CD14-positive monocyte (primary cell): ENCODE results near the gene MYL10. TPM values are rescaled to one million over a fixed set of nuclear protein-coding genes. Genes with fewer than 3 reads are reported as not detected.

Source experiments
- DNase-seq, 3 donors: peaks; one replicate each; pipeline ENCODE4 v3.0.0-alpha.2; 2011 to 2022
- H2AFZ ChIP-seq: 2 replicates; pipeline ENCODE4 v1.6.0; 2012; ENCODE audit warnings: mild to moderate bottlenecking, low read depth, low read length, inconsistent platforms; ENCODE audit not compliant: insufficient read depth, poor library complexity, severe bottlenecking
- H3K27ac ChIP-seq, 2 donors: 1 replicate in 1 of 2; 2 replicates in 1 of 2; pipeline ENCODE4 v1.5.1; 2012 to 2013; ENCODE audit warnings: low read length in 2 of 2, control low read depth in 1 of 2, inconsistent platforms in 1 of 2, low read depth in 1 of 2, mild to moderate bottlenecking in 1 of 2
- H3K27me3 ChIP-seq, 2 donors: one replicate each; pipeline versions ENCODE4 v1.6.0 to v1.6.1; 2011 to 2013; ENCODE audit warnings: low read length in 2 of 2; ENCODE audit not compliant: control insufficient read depth in 2 of 2, insufficient read depth in 2 of 2
- H3K36me3 ChIP-seq, 2 donors: replicated peaks in 1 of 2; 1 replicate in 1 of 2; 2 replicates in 1 of 2; pipeline versions ENCODE4 v1.5.1 to v1.6.1; 2012 to 2013; ENCODE audit warnings: low read length in 2 of 2, control low read depth in 1 of 2, inconsistent platforms in 1 of 2, mild to moderate bottlenecking in 1 of 2; ENCODE audit not compliant: insufficient read depth in 2 of 2, control insufficient read depth in 1 of 2
- H3K4me1 ChIP-seq, 2 donors: 1 replicate in 1 of 2; 2 replicates in 1 of 2; pipeline versions ENCODE4 v1.5.1 to v1.6.1; 2012 to 2013; ENCODE audit warnings: low read length in 2 of 2, control low read depth in 1 of 2, inconsistent platforms in 1 of 2, mild to moderate bottlenecking in 1 of 2, moderate library complexity in 1 of 2; ENCODE audit not compliant: insufficient read depth in 2 of 2, control insufficient read depth in 1 of 2
- H3K4me2 ChIP-seq: replicated peaks from 2 replicates; pipeline ENCODE3; 2012; ENCODE audit warnings: low read length, moderate library complexity, mild to moderate bottlenecking; ENCODE audit not compliant: poor library complexity, severe bottlenecking; ENCODE audit errors: extremely low read depth
- H3K4me3 ChIP-seq, 3 experiments: fragments of 200-600 bp in 1 of 3; sonication (generic) in 1 of 3; replicated peaks in 1 of 3; 1 replicate in 2 of 3; 2 replicates in 1 of 3; pipeline ENCODE4 v1.5.1; 2011 to 2013; ENCODE audit warnings: low read length in 3 of 3, mild to moderate bottlenecking in 3 of 3, control low read depth in 2 of 3, low read depth in 2 of 3, inconsistent platforms in 1 of 3, moderate library complexity in 1 of 3
- H3K79me2 ChIP-seq: 2 replicates; pipeline ENCODE4 v1.6.0; 2012; ENCODE audit warnings: mild to moderate bottlenecking, control low read depth, inconsistent platforms, low read length, moderate library complexity; ENCODE audit not compliant: insufficient read depth
- H3K9ac ChIP-seq: 2 replicates; pipeline ENCODE4 v1.6.0; 2017; ENCODE audit warnings: low read length, mild to moderate bottlenecking; ENCODE audit not compliant: insufficient read depth, poor library complexity, severe bottlenecking
- H3K9me3 ChIP-seq, 2 donors: replicated peaks in 1 of 2; 1 replicate in 1 of 2; 2 replicates in 1 of 2; pipeline versions ENCODE4 v1.5.1 to v1.6.1; 2012 to 2013; ENCODE audit warnings: low read length in 2 of 2, control low read depth in 1 of 2; ENCODE audit not compliant: control insufficient read depth in 1 of 2, insufficient read depth in 1 of 2
- H4K20me1 ChIP-seq: 2 replicates; pipeline ENCODE4 v1.6.0; 2012; ENCODE audit warnings: mild to moderate bottlenecking, low read length, control low read depth, moderate library complexity; ENCODE audit not compliant: insufficient read depth
- H3K27ac Mint-ChIP-seq, 7 donors: one replicate each; pipeline ENCODE4 v1.8.0; 2020; ENCODE audit warnings: mild to moderate bottlenecking in 7 of 7, mixed read lengths in 7 of 7, moderate library complexity in 6 of 7, inconsistent platforms in 2 of 7
- H3K27me3 Mint-ChIP-seq, 3 donors: one replicate each; pipeline ENCODE4 v1.8.0; 2021 to 2022; ENCODE audit warnings: low read depth in 3 of 3, mild to moderate bottlenecking in 3 of 3, mixed read lengths in 3 of 3, moderate library complexity in 3 of 3, inconsistent platforms in 1 of 3
- H3K36me3 Mint-ChIP-seq, 2 donors: one replicate each; pipeline ENCODE4 v1.8.0; 2020; ENCODE audit warnings: mixed read lengths in 2 of 2, inconsistent platforms in 1 of 2, mild to moderate bottlenecking in 1 of 2
- H3K4me1 Mint-ChIP-seq: one replicate; pipeline ENCODE4 v1.8.0; 2020; ENCODE audit warnings: mild to moderate bottlenecking, mixed read lengths
- H3K4me3 Mint-ChIP-seq, 2 donors: one replicate each; pipeline ENCODE4 v1.8.0; 2020; ENCODE audit warnings: mild to moderate bottlenecking in 2 of 2, mixed read lengths in 2 of 2, moderate library complexity in 1 of 2
- H3K9me3 Mint-ChIP-seq, 7 donors: one replicate each; pipeline ENCODE4 v1.8.0; 2020 to 2022; ENCODE audit warnings: mixed read lengths in 7 of 7, mild to moderate bottlenecking in 6 of 7, moderate library complexity in 6 of 7, inconsistent platforms in 2 of 7
- CTCF ChIP-seq: fragments of 200-600 bp; IDR thresholded peaks from one replicate; pipeline ENCODE4 v1.8.0; 2022; ENCODE audit warnings: antibody characterized with exemption, mild to moderate bottlenecking
- WGBS: methylation state at CpG from one replicate; pipeline ENCODE4 v1.1.5; 2013; ENCODE audit warnings: missing lambda C conversion rate; ENCODE audit not compliant: insufficient coverage; 5-methylcytosine and 5-hydroxymethylcytosine counted together
- intact Hi-C, 2 donors: fragments of 100-400 bp; cut with micrococcal nuclease; formaldehyde crosslinking; loops; one replicate each; pipeline versions ENCODE4 v1.15.0 to v1.15.1; 2023
- polyA plus RNA-seq, 3 donors: library from polyadenylated mRNA; depleted of rRNA in 1 of 3; unstranded in 2 of 3; stranded (reverse) in 1 of 3; fragments of 300-500 nt in 2 of 3; fragments of >200 nt in 1 of 3; fragmentation: Illumina TruSeq in 2 of 3; gene quantifications; 1 replicate in 2 of 3; 2 replicates in 1 of 3; pipeline ENCODE4 v1.2.3, GENCODE V29; 2012 to 2021

Gene MYL10
- polyA plus RNA-seq, 3 donors: not detected

- Mint-ChIP-seq H3K4me3 (no peak overlapping the region), H3K9me3 (peaks cover 5 to 8% (median 6%) of the 10 kb centered on the region in 7 donors), H3K27me3 (peaks cover 1 to 4% (median 4%) of the 10 kb centered on the region in 3 donors), H3K36me3 (no peaks in the 10 kb centered on the region), H3K4me1 (no peaks in the 10 kb centered on the region), H3K27ac (no peak overlapping the region)
- intact Hi-C loops: no loop called here
- no peak overlapping the region for H2AFZ ChIP-seq
- H4K20me1 ChIP-seq: no peaks in the 10 kb centered on the region
- no peak for TF ChIP-seq CTCF
- H3K4me1 ChIP-seq: no peaks in the 10 kb centered on the region
- no peak overlapping the region for H3K27ac ChIP-seq
- no peak overlapping the region for H3K4me3 ChIP-seq
- H3K27me3 ChIP-seq: no peaks in the 10 kb centered on the region
- H3K79me2 ChIP-seq: no peaks in the 10 kb centered on the region
- H3K9me3 ChIP-seq: peaks cover 3% of the 10 kb centered on the region in 2 donors
- DNase-seq: no peak
- no peaks in the 10 kb centered on the region for H3K36me3 ChIP-seq
- no peak overlapping the region for H3K9ac ChIP-seq
- H3K4me2 ChIP-seq: no peak overlapping the region
- WGBS: 92% methylated on average over 6 of the region's 9 CpGs
These were observed 40.8 kb downstream of the MYL10 start for GRCh38 chr7:101588131-101588935.

GRCh38 chr7:101586906-101587677, 42.0 kb downstream of the MYL10 start:
- Histone ChIP-seq H3K4me1 (no peaks in the 10 kb centered on the region), H3K4me2 (no peak overlapping the region), H3K9ac (no peak overlapping the region), H3K27ac (no peak overlapping the region), H3K4me3 (no peak overlapping the region), H4K20me1 (no peaks in the 10 kb centered on the region), H2AFZ (no peak overlapping the region), H3K79me2 (no peaks in the 10 kb centered on the region), H3K9me3 (peaks cover 9 to 14% of the 10 kb centered on the region in 2 donors), H3K27me3 (no peaks in the 10 kb centered on the region), H3K36me3 (no peaks in the 10 kb centered on the region)
- H3K4me3 Mint-ChIP-seq: no peak overlapping the region
- H3K27me3 Mint-ChIP-seq: peaks cover 2 to 4% (median 4%) of the 10 kb centered on the region in 3 donors
- no peaks in the 10 kb centered on the region for H3K36me3 Mint-ChIP-seq
- H3K9me3 Mint-ChIP-seq: peaks cover 11 to 19% (median 16%) of the 10 kb centered on the region in 7 donors
- intact Hi-C loops: no loop called here
- no peak for DNase-seq
- H3K27ac Mint-ChIP-seq: no peak overlapping the region
- no peaks in the 10 kb centered on the region for H3K4me1 Mint-ChIP-seq
- WGBS: 89% methylated on average over 3 of the region's 12 CpGs
- TF ChIP-seq CTCF: no peak
